GM19043 (cell line): Measurements from ENCODE around the gene HBG2.
A peak's percentile ranks its signal among the peaks of the same experiment; 100 is the strongest.

Experiments used
- ATAC-seq: cut with Tn5 transposase; IDR thresholded peaks from one replicate; pipeline ENCODE4 v1.9.1; 2021; ENCODE audit warnings: low read depth; ENCODE audit not compliant: unreplicated experiment

Gene HBG2

DNA sequence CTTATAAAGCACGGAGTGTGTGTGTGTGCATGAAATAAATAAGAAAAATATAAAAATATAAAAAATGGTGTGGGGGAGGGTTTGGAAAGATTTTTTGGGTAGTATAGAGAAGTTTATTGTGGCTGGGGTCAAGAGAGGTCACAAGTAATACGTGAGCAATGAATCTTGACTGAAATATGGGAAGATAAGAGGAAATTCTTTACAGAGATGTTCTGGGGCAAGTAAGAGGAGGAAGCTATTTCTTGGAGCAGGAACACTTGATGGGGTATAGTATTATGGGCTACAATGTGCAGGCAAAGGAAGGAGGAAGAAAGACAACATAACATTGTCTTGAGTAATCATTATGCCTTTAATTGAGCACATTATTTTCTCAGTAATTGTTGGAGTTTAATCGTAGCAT is 22.4 kb downstream of the HBG2 start:
- no peak for ATAC-seq

DNA sequence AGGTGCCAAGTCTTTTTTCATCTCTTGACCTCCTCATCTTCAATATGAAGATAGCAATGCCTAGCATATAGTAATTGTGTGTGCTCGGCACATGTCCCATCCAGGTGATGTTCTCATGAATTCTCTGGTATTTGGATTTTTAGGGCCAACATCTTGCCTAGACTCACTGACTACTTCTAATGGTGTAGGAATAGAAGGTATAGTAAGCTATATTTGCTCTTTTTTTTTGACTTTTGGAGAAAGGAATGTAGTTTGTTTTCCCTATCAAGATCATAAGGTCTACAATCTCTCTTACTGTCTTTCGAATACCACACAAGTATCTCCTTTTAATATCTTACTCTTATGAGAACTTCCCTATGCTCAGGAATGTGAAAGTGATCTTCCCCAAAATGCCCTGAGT is 23.5 kb downstream of the HBG2 start:
- no peak for ATAC-seq

DNA sequence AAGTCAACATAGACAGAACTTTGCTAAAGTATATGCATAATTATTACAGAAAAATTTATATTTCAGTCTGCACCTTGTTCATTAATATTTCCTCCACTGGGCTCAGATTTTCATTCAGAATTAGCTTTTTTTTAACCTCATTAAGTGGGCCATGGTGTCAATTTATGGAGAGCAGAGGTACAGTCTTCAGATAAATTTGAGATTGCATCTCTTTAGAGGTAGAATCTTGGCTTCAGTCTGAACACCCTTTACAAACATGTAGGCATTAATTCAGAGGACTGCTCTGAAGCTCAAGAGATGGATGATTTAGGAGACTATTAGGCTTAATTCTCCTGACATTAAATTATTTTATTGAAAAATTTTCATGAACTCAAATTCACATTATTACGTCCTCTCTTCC is 24.3 kb downstream of the HBG2 start:
- no peak for ATAC-seq

DNA sequence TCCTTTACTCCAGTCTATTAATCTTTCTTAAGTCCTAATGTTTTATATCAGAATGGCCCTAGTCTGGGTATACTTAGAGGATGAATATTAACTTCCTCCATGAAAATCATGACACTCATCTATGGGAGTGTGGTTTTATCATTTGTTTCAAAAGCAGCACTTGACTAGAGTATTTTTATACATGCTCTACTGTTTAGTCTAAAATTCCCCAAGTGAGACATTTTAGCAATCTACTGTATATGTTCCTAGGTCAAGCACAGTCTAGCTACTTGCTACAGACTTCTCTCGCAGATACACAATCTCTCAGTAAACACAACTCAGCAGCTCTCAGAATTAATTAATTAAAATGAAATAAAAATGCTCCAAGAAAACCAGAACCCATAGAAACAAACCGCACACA is 24.8 kb downstream of the HBG2 start:
- no peak for ATAC-seq

DNA sequence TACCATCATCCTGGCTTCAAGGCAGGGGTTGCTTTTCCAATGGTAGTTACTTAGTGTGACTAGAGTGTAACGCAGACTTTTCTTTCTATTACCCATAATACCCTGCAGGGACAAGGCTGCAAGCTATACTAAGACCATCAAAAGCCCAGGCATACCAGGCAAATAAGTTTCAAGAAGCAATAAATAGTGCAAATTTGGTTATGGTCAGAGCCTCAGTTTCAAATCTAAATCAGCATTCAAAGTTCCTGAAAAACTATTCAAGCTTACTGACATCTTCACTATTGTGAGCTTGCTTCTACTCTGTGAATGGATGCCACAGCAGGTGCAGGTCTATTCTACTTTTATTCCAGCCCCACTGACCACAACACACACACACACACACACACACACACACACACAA is 25.2 kb downstream of the HBG2 start:
- ATAC-seq: no peak

DNA sequence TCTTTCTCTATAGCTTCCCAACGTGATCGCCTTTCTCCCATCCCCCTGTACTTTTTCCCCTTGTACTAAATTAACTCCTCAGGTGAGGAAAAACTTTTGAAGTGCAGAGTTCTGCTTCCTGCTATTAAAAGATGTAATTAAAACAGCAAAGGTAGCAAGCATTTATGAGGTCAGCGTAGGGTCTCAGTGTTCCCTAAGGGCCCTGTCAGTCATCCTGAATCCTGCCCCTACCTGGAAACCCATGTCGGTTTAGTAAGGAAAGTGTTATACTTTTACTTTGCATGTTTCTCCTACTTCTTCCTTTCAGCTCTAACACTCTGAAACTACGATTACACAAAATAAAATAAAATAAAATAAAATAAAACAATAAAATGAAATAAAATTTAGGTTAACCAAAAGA is 26.5 kb downstream of the HBG2 start:
- ATAC-seq: no peak

DNA sequence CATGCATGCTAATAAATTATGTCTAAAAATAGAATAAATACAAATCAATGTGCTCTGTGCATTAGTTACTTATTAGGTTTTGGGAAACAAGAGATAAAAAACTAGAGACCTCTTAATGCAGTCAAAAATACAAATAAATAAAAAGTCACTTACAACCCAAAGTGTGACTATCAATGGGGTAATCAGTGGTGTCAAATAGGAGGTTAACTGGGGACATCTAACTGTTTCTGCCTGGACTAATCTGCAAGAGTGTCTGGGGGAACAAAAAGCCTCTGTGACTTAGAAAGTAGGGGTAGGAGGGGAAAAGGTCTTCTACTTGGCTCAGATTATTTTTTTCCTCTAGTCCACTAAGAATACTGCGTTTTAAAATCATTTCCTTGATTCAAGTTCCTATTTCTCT is 26.9 kb downstream of the HBG2 start:
- ATAC-seq: no peak

DNA sequence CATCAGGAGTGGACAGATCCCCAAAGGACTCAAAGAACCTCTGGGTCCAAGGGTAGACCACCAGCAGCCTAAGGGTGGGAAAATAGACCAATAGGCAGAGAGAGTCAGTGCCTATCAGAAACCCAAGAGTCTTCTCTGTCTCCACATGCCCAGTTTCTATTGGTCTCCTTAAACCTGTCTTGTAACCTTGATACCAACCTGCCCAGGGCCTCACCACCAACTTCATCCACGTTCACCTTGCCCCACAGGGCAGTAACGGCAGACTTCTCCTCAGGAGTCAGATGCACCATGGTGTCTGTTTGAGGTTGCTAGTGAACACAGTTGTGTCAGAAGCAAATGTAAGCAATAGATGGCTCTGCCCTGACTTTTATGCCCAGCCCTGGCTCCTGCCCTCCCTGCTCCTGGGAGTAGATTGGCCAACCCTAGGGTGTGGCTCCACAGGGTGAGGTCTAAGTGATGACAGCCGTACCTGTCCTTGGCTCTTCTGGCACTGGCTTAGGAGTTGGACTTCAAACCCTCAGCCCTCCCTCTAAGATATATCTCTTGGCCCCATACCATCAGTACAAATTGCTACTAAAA is 27.8 kb downstream of the HBG2 start, which contains the start of gene HBB:
HBB (minus strand) TSS at position 340 of the 579 bp plus-strand sequence; CDS start at position 290, 50 bp downstream.
- ATAC-seq: no peak

DNA sequence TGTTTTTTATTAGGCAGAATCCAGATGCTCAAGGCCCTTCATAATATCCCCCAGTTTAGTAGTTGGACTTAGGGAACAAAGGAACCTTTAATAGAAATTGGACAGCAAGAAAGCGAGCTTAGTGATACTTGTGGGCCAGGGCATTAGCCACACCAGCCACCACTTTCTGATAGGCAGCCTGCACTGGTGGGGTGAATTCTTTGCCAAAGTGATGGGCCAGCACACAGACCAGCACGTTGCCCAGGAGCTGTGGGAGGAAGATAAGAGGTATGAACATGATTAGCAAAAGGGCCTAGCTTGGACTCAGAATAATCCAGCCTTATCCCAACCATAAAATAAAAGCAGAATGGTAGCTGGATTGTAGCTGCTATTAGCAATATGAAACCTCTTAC is 29.1 kb downstream of the HBG2 start:
- ATAC-seq: no peak

DNA sequence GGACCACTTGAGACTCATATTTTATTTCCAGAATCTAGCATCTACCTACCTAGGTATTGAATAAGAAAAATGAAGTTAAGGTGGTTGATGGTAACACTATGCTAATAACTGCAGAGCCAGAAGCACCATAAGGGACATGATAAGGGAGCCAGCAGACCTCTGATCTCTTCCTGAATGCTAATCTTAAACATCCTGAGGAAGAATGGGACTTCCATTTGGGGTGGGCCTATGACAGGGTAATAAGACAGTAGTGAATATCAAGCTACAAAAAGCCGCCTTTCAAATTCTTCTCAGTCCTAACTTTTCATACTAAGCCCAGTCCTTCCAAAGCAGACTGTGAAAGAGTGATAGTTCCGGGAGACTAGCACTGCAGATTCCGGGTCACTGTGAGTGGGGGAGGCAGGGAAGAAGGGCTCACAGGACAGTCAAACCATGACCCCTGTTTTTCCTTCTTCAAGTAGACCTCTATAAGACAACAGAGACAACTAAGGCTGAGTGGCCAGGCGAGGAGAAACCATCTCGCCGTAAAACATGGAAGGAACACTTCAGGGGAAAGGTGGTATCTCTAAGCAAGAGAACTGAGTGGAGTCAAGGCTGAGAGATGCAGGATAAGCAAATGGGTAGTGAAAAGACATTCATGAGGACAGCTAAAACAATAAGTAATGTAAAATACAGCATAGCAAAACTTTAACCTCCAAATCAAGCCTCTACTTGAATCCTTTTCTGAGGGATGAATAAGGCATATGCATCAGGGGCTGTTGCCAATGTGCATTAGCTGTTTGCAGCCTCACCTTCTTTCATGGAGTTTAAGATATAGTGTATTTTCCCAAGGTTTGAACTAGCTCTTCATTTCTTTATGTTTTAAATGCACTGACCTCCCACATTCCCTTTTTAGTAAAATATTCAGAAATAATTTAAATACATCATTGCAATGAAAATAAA is 29.8 kb downstream of the HBG2 start:
- no peak for ATAC-seq

DNA sequence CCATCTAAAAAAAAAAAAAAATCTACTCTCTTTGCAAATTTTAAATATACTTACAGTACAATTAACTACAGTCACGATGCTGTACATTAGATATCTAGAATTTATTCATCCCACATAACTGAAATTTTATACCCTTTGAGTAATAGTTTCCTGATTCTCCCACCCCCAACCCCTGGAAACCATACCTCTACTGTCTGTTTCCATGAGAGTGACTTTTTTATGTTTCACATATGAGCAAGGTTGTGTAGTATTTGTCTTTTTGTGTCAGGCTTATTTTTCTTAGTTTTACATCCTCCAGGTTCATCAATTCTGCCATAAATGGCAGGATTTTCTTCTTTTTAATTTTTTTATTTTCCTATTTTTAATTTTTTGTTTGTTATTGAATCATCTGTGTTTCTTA is 30.9 kb downstream of the HBG2 start:
- ATAC-seq: no peak

DNA sequence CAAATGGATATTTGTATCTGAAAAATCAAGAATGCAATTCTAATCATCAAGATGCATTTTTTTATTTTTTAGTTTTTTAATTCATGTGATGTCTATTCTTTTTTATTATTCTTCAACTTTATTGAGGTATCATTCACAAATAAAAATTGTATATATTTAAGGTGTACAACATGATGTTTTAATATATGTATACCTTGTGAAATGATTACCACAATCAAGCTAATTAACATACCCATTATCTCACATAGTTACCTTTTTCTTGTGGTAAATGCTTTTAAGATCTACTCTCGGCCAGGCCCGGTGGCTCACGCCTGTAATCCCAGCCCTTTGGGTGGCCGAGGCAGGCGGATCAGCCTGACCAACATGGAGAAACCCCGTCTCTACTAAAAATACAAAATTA is 31.4 kb downstream of the HBG2 start:
- no peak for ATAC-seq

DNA sequence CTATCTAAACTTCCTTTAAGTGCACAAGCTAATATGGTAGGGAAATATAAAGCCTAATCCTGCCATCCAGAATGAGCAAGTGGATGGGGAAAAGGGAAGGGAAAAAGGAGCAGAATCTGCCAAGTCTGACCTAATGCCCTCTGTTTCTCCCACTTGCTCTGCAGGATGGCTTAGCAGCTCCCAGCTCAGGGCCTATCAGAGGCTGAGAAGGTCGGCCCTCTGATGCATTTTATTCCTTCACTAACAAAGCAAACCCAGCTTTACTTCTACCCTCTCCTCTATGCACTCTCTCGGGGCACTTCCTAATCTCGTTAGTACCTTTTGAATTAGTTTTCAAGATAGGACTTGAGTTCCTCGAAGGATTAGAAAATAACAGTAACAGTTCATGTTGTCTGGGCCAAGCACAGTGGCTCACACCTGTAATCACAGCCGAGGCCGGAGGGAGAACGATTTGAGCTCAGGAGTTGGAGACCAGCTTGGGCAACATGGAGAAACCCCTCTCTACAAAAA is 44.1 kb downstream of the HBG2 start:
- no peak for ATAC-seq

DNA sequence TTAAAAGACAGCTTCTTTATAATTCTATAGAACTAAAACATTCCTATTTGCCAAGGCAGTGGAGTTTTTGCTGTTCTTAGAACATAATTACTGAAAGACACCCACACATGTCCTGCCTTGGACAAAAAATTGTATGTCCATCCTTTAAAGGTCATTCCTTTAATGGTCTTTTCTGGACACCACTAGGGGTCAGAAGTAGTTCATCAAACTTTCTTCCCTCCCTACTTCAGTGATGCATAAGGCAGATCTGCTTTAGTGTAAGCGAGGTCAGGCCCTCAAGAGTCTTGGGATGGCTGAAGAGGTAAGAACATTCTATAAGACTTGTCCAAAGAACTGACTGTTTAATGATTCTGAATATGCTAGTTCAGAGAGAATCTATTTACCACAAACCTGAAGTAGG is 49.8 kb downstream of the HBG2 start:
- ATAC-seq: peak; percentile 84

DNA sequence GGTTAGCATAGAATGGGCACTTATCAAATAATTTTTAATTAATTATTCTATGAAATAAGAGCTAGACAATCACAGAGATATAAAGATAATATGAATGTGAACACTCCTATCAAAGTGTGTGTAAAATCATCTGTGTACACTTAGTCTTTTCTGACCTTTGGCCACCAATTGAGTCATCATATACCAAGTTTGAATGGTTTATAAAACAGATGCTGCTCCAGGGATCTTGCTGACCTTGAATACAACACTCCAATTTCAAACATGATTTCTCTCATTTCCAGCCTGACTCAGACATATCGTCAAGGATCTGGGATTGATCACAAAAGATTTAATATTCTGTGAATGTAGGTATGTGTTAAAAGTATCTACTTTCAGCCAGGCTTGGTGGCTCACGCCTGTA is 51.2 kb downstream of the HBG2 start:
- ATAC-seq: no peak
